Thoracic aorta endothelial cell (primary cell): ENCODE measurements around the gene MTCL1. TPM values are rescaled to one million over a fixed set of nuclear protein-coding genes. Genes with fewer than 3 reads are reported as not detected.

Source experiments
- small RNA-seq: library from RNA; depleted of rRNA; stranded (forward); fragments of <200 nt; gene quantifications from one replicate; pipeline ENCODE3, GENCODE V24; 2012
- total RNA-seq: library from RNA; depleted of rRNA; stranded (reverse); fragments of >200 nt; gene quantifications from 2 replicates; pipeline ENCODE4 v1.2.3, GENCODE V29; 2012

MTCL1 gene
- 13.2 and 27.1 TPM in 2 replicates for total RNA-seq

DNA sequence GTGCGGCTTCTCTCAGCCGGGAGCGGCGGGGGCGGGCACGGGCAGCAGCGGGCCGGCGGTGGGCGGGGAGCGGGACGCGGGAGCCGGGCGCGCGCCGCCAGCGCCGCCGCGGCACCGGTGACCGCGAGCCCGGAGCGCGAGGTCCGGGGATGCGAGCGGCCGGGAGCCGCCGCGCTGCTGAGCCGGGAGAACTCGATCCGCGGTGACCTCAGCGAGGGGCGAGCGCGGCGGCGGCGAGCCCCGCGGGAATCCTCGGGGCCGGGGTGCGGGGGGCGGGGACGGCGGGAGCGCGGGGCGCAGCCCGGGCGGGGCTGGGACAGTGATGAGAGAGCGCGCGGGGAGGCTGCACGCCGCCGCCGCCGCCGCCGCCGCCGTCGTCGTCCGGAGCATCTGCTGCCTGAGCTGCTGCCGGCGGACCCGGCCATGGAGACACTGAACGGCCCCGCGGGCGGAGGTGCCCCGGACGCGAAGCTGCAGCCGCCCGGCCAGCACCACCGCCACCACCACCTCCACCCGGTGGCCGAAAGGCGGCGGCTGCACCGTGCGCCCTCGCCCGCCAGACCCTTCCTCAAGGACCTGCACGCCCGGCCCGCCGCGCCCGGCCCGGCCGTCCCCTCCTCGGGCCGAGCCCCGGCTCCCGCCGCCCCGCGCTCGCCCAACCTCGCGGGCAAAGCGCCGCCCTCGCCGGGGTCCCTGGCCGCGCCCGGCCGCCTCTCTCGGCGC is at the start of gene MTCL1:
Gene MTCL1, plus strand, starts transcription at position 319 of the 723 bp plus-strand sequence. Its CDS starts 105 bp downstream, at position 424.

Small RNA genes lying within 50 kb of the gene (small RNA-seq; reads per million reads assigned to genes)
- not detected for gene RF00019

Other genes with a start within 250 kb of the MTCL1 start
- 90.4 and 117 TPM in 2 replicates for gene RAB12, start 96.1 kb upstream of the MTCL1 start, total RNA-seq